Epithelial cell of esophagus (primary cell): ENCODE data around the gene LRRC4C.

Experiments
- DNase-seq: peaks from one replicate; pipeline ENCODE4 v3.0.0; 2010; ENCODE audit warnings: low read depth
- H3K4me3 ChIP-seq: 2 replicates; pipeline ENCODE4 v1.5.1; 2011; ENCODE audit warnings: mild to moderate bottlenecking, low read length, control low read depth
- TF ChIP-seq, protein P1 (sequence below): IDR thresholded peaks from 2 replicates; pipeline ENCODE4 v1.5.1; 2011; ENCODE audit warnings: low read depth, mild to moderate bottlenecking, low read length, control low read depth, inconsistent platforms; ENCODE audit not compliant: insufficient read depth; ENCODE audit errors: missing control alignments

Gene LRRC4C

DNA sequence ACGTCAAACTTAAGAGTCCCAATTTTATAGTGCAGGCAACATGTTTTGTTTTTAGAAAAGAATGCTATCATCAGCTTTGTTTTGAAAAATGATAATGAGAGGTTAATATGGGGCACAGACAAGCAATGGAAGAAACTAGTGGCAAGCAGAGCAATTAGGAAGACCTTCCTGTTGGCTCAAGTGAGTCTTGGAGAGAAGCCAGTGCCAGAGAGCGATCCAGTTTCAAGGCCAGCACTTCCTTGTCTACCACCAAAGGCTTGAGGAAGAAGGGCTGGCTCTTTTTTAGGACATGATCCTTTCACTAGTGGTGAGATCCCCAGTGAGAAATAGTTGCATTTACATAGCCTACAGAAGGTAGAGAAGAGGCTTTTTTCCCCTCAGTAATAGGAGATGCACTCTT is 1340.7 kb downstream of the LRRC4C start:
- no peak overlapping the region for H3K4me3 ChIP-seq
- TF ChIP-seq, protein P1, sequence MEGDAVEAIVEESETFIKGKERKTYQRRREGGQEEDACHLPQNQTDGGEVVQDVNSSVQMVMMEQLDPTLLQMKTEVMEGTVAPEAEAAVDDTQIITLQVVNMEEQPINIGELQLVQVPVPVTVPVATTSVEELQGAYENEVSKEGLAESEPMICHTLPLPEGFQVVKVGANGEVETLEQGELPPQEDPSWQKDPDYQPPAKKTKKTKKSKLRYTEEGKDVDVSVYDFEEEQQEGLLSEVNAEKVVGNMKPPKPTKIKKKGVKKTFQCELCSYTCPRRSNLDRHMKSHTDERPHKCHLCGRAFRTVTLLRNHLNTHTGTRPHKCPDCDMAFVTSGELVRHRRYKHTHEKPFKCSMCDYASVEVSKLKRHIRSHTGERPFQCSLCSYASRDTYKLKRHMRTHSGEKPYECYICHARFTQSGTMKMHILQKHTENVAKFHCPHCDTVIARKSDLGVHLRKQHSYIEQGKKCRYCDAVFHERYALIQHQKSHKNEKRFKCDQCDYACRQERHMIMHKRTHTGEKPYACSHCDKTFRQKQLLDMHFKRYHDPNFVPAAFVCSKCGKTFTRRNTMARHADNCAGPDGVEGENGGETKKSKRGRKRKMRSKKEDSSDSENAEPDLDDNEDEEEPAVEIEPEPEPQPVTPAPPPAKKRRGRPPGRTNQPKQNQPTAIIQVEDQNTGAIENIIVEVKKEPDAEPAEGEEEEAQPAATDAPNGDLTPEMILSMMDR = no peak
- DNase-seq = no peak

DNA sequence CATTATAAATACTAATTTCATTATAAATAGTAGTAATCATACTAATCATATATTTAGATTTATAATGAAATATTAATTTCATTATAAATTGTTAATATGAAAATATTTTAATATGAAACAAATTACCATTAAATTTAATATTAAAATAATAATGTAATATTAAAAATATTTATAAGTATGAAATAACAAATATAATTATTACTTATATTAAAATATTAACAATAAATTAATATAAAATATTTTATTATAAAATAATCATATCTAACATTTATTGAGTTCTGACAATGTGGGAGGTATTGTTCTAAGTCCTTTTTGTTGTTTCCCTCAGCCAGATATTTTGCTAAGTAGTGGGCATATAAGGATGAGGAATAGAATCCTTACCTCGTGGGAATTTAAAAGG is 1341.4 kb downstream of the LRRC4C start:
- DNase-seq = no peak
- TF ChIP-seq, protein P1 = no peak
- no peak overlapping the region for H3K4me3 ChIP-seq

DNA sequence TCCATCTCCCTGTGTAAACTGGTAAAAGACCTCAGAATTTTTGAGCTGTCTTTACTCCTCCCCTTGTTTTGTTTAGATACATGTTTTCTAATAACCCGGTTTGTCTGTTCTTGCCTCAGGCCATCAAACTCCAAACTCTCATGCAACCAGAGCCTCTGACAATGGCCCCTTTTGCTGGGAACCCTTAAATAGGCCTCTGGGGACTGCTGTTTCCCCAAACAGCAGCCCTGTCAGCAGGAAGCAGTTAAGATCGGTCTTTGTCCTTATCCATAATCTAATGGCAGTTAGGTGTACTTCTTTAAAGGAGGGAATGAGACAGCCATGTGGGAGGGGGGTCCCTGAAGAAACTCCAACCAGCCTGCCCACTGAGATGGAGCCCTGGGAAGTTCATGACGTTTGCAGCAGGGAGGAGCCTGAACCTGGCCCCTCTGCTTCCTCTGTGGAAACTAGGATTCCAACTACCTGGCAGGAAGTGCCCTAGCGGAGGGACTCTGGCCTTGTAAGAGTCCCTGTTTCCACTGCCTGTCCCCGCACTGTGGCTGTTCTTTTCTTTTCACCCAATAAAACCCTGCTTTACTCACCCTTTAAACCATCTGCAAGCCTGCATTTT is 1354.4 kb downstream of the LRRC4C start:
- no peak for DNase-seq
- TF ChIP-seq, protein P1 = no peak
- H3K4me3 ChIP-seq = no peak overlapping the region

DNA sequence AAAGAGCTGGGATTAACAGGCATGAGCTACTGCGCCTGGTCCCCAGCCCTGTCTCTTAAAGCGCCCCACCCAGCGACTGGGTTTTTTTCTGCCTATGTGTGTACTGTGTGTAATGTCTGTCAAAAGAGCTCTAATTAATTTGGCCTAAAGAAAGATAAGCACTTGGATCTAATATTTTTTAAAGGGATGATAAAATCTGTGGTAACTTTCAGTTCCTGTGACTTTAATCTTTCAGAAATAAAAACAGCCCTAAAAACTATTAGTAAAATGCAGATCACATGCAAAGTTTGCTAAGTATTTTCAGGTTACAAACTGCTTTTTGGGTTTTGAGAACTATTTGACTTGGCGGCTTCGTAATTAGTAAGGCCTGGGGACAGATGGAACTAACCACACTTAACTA is 1358.7 kb downstream of the LRRC4C start:
- no peak for DNase-seq
- no peak overlapping the region for H3K4me3 ChIP-seq
- TF ChIP-seq, protein P1 = no peak

DNA sequence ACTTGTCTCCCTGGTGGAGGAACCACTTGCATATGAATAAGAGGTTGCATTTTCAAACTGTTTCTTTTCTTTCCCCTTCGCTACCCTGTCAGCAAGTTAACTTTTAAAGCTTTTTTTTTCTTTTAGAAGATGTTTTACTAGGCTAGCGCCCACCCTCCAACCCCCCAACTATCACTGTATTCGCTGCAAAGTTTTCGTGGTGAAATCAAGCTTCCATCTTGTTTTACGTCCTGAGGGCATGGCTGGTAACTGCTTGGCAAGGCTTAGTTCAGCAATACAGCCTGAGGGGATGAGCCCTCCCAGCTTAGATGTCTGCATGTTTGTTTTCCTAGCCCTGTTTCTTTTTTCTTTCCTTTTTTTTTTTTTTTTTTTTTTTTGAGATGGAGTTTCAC is 1359.3 kb downstream of the LRRC4C start:
- H3K4me3 ChIP-seq = no peak overlapping the region
- DNase-seq = no peak
- TF ChIP-seq, protein P1 = no peak

DNA sequence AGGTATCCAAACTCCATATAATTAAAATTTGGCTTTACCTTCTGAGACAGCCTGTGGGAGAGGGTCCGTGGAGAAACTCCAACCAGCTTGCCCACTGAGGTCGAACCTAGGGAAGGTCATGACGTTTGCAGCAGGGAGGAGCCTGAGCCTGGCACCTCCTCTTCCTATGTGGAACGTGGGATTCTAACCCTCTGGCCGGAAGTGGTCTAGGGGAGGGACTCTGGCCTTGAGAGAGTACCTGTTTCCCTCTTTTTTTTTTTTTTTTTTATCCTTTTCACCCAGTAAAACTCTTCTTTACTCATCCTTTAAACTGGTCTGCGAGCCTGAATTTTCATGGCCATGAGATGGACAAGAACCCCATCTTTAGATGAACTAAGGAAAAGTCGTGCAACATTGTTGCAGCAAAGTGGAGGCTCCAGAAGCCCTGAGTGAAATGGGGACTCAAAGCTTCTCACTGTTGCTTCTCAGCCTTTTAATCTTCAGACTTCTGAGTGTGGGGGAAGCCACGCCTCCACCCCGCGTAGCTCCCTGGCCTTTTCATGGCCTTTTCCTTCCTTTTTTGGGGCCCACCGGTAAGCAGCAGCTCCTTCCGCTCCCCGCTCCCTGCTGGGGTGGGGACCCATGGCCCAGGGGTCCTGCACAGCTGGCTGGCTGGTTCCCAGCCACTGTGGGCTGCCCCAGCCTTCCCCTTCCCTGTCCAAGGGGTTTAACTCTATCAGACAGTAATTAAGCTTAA is 1359.9 kb downstream of the LRRC4C start:
- no peak for DNase-seq
- TF ChIP-seq, protein P1 = no peak
- no peak overlapping the region for H3K4me3 ChIP-seq

DNA sequence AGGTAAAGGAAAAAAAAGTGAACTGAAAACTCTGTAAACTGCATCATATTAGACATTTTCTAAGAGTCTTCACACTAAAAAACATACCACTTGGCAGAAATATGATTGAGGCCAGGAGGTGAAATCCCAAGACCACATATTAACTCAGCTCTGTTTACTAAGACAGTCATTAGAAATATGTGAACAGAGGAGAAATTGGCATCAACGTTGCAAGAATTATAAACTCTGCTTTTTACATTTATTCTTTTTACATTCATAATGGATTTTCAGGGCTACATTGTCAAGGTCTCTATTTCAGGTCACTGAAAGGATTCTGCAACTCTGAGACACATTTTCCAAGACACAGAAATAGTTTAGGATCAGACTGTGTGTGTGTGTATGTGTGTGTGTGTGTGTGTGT is 1364.0 kb downstream of the LRRC4C start:
- DNase-seq = no peak
- H3K4me3 ChIP-seq = no peak overlapping the region
- TF ChIP-seq, protein P1 = no peak
